NCI-H187 treated with DMSO at 0.1 percent for 48 hours (cell line): ENCODE data around the gene CHSY3.

Experiments
- DNase-seq: peaks from one replicate; lab custom pipeline; 2025; lab: John Stamatoyannopoulos, UW

Gene CHSY3

GRCh38 chr5:129945774-129946270 lies 41.6 kb downstream of the CHSY3 start:
- no peak for DNase-seq

GRCh38 chr5:129951039-129951438 lies 46.8 kb downstream of the CHSY3 start:
- DNase-seq = no peak

GRCh38 chr5:129958581-129958980 lies 54.3 kb downstream of the CHSY3 start:
- DNase-seq = no peak

GRCh38 chr5:129960831-129961230 lies 56.6 kb downstream of the CHSY3 start:
- DNase-seq = no peak

GRCh38 chr5:129962506-129962905 lies 58.2 kb downstream of the CHSY3 start:
- DNase-seq = no peak

- DNase-seq = no peak
Measured at GRCh38 chr5:129963359-129963758, 59.1 kb downstream of the CHSY3 start.

- no peak for DNase-seq
Measured at GRCh38 chr5:129966071-129966470, 61.8 kb downstream of the CHSY3 start.

GRCh38 chr5:129971714-129972113 lies 67.4 kb downstream of the CHSY3 start:
- DNase-seq = no peak

- no peak for DNase-seq
Measured at GRCh38 chr5:129972465-129973141, 68.3 kb downstream of the CHSY3 start.

GRCh38 chr5:129973716-129974426 lies 69.6 kb downstream of the CHSY3 start:
- DNase-seq = no peak

- DNase-seq = no peak
Measured at GRCh38 chr5:129977810-129978209, 73.5 kb downstream of the CHSY3 start.

GRCh38 chr5:129978270-129978669 lies 74.0 kb downstream of the CHSY3 start:
- no peak for DNase-seq

- DNase-seq = no peak
Measured at GRCh38 chr5:129988453-129988852, 84.2 kb downstream of the CHSY3 start.

- no peak for DNase-seq
Measured at GRCh38 chr5:129991780-129992179, 87.5 kb downstream of the CHSY3 start.

GRCh38 chr5:129996896-129997295 lies 92.6 kb downstream of the CHSY3 start:
- DNase-seq = no peak

GRCh38 chr5:130000460-130000859 lies 96.2 kb downstream of the CHSY3 start:
- no peak for DNase-seq

- DNase-seq = no peak
Measured at GRCh38 chr5:130002183-130002582, 97.9 kb downstream of the CHSY3 start.

GRCh38 chr5:130002876-130003275 lies 98.6 kb downstream of the CHSY3 start:
- DNase-seq = no peak

- DNase-seq = no peak
Measured at GRCh38 chr5:130011986-130012385, 107.7 kb downstream of the CHSY3 start.

- DNase-seq = no peak
Measured at GRCh38 chr5:130017173-130017572, 112.9 kb downstream of the CHSY3 start.

GRCh38 chr5:130018641-130019040 lies 114.4 kb downstream of the CHSY3 start:
- DNase-seq = no peak

- no peak for DNase-seq
Measured at GRCh38 chr5:130021000-130021399, 116.7 kb downstream of the CHSY3 start.

- no peak for DNase-seq
Measured at GRCh38 chr5:130021876-130022275, 117.6 kb downstream of the CHSY3 start.

GRCh38 chr5:130023604-130024003 lies 119.3 kb downstream of the CHSY3 start:
- DNase-seq = no peak
